Stomach (tissue), 4 donors: Measurements from ENCODE around the gene UQCRQ.

Source experiments
- CTCF ChIP-seq, 7 experiments: fragments of 450-650 bp in 4 of 7; fragments of 200-600 bp in 3 of 7; sonication (generic) in 3 of 7; IDR thresholded peaks; one replicate each; pipeline ENCODE4 v1.5.1; 2016 to 2019; ENCODE audit warnings: antibody characterized with exemption in 7 of 7, control low read depth in 2 of 7, mild to moderate bottlenecking in 1 of 7
- EP300 ChIP-seq: sonication (generic); formaldehyde crosslinking; IDR thresholded peaks from one replicate; pipeline ENCODE4 v1.6.1; 2017; ENCODE audit warnings: antibody characterized with exemption
- POLR2AphosphoS5 ChIP-seq, 3 donors: sonication (generic); formaldehyde crosslinking; IDR thresholded peaks; one replicate each; pipeline ENCODE4 v1.6.1; 2016; ENCODE audit warnings: antibody characterized with exemption in 3 of 3

GRCh38 chr5:132825834-132826391, 40.5 kb upstream of the UQCRQ start:
- no peak for TF ChIP-seq CTCF (IDR thresholded peaks at IDR 0.05)
- TF ChIP-seq EP300: no peak
- no peak for TF ChIP-seq POLR2AphosphoS5 (IDR thresholded peaks at IDR 0.05)
